Measurements from ENCODE around the gene TRIM7. TPM values are rescaled to one million over a fixed set of nuclear protein-coding genes. Genes with fewer than 3 reads are reported as not detected.
"Not testable (repeated sequence)": the region's sequence is repeated elsewhere in the genome, so short reads cannot be mapped to it uniquely, and the experiment has no call there.

The TRIM7 gene
- total RNA-seq, 1 experiment from 2014 or later = 30.2 TPM

DNA sequence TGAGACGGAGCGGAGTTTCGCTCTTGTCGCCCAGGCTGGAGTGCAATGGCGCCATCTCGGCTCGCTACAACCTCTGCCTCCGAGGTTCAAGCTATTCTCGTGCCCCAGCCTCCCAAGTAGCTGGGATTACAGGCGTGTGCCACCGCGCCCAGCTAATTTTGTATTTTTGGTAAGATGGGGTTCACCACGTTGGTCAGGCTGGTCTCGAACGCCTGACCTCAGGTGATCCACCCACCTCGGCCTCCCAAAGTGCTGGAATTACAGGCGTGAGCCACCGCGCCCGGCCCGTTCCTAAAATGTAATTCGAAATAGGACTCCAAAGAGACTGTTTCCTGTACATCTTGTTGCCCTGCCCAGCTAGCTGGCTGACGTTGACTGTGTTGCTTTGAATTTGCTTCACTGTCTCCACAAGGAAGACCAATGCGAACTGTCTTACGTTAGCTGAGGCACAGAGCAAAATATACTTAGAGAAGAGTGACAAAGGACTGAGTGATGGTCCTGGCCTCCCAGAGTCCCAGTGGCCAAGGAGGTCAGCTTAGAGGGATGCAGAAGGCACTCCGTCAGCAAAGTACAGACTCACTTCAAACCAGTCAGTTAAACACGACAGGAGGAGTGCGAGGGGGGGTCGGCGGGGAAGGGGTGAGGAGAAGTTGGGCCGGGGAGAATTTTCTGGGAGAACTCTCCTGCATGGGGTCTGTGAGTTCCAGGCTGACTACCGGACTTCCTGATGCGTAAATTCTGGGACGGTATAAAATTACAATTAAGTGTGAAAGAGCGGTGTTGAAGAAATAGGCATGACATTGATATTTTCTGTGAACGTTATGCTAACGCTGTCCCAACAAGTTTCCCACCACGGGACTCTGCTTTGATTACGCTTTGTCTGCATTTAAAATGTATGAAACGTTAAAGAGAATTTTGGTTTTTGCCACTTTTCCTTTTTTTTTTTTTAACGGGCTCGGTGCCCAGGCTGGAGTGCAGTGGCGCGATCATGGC, 11.3 kb upstream of the TRIM7 start:
- Histone ChIP-seq H3K4me2 (ENCODE audit: low read length) (no peak overlapping the region), H3K9ac (ENCODE audit: low read length) (no peak overlapping the region), H3K9me3 (ENCODE audit: control insufficient read depth in 1 of 2, insufficient read depth in 1 of 2, low read depth in 1 of 2, low read length in 2 of 2) (no peaks in the 10 kb centered on the region), H3K4me3 (replicated peaks in 1 of 2; ENCODE audit: low read depth in 1 of 2, low read length in 2 of 2) (no peak overlapping the region), H3K79me2 (ENCODE audit: insufficient read depth, low read length) (no peaks in the 10 kb centered on the region), H3K4me1 (ENCODE audit: control insufficient read depth in 1 of 2, insufficient read depth in 2 of 2, low read length in 2 of 2) (peaks cover 5 to 34% of the 10 kb centered on the region in 2 experiments; a peak in 3 of 4 replicates), H3K27ac (ENCODE audit: low read depth, low read length) (no peak overlapping the region), H3K36me3 (ENCODE audit: control insufficient read depth in 1 of 2, insufficient read depth in 2 of 2, low read length in 2 of 2) (no peaks in the 10 kb centered on the region), H2AFZ (ENCODE audit: low read depth, low read length, poor library complexity, severe bottlenecking) (no peak overlapping the region), H3K9me2 (ENCODE audit: insufficient read depth) (no peaks in the 10 kb centered on the region), H4K20me1 (ENCODE audit: insufficient read depth) (no peaks in the 10 kb centered on the region), H3K27me3 (ENCODE audit: insufficient read depth, low read length) (no peaks in the 10 kb centered on the region)
- ChIA-PET CTCF (no interaction called here), RAD21 (ENCODE audit: low non-redundant PET in 1 of 2, low total read pairs in 2 of 2, uncharacterized antibody in 2 of 2, unreplicated experiment in 2 of 2) (no interaction called here), POLR2A (no interaction called here)
- intact Hi-C loops (cut with micrococcal nuclease) = no loop called here
- ATAC-seq (no peak), DNase-seq (ENCODE audit: low read depth, low spot score) (no peak)
- TF ChIP-seq ATF3 (IDR thresholded peaks at IDR 0.05) = no peak
- no peak for TF ChIP-seq ELF1 (IDR thresholded peaks at IDR 0.05; ENCODE audit: borderline replicate concordance, low read depth)
- no peak for TF ChIP-seq MAX (IDR thresholded peaks at IDR 0.05)
- no peak for TF ChIP-seq SRF (IDR thresholded peaks at IDR 0.05; ENCODE audit: low read depth)
- TF ChIP-seq, protein P1, sequence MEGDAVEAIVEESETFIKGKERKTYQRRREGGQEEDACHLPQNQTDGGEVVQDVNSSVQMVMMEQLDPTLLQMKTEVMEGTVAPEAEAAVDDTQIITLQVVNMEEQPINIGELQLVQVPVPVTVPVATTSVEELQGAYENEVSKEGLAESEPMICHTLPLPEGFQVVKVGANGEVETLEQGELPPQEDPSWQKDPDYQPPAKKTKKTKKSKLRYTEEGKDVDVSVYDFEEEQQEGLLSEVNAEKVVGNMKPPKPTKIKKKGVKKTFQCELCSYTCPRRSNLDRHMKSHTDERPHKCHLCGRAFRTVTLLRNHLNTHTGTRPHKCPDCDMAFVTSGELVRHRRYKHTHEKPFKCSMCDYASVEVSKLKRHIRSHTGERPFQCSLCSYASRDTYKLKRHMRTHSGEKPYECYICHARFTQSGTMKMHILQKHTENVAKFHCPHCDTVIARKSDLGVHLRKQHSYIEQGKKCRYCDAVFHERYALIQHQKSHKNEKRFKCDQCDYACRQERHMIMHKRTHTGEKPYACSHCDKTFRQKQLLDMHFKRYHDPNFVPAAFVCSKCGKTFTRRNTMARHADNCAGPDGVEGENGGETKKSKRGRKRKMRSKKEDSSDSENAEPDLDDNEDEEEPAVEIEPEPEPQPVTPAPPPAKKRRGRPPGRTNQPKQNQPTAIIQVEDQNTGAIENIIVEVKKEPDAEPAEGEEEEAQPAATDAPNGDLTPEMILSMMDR (IDR thresholded peaks at IDR 0.05 in 2 of 3, conservative IDR thresholded peaks at IDR 0.05 in 1 of 3; ENCODE audit: borderline replicate concordance in 1 of 3, insufficient read depth in 1 of 3, low read depth in 2 of 3, low read length in 2 of 3) = no peak
- no peak for TF ChIP-seq ZBTB33 (IDR thresholded peaks at IDR 0.05; ENCODE audit: extremely low read depth, insufficient replicate concordance, low read length)
- TF ChIP-seq FOSL1 (IDR thresholded peaks at IDR 0.05; ENCODE audit: low read depth) = no peak
- TF ChIP-seq POLR2AphosphoS5 (IDR thresholded peaks at IDR 0.05; ENCODE audit: low read depth, low read length) = no peak
- TF ChIP-seq POLR2A (IDR thresholded peaks at IDR 0.05; ENCODE audit: borderline replicate concordance, extremely low read depth, insufficient read depth, insufficient read length) = no peak
- TF ChIP-seq YY1 (IDR thresholded peaks at IDR 0.05; ENCODE audit: extremely low read depth, insufficient replicate concordance, low read depth, low read length) = no peak
- no peak for TF ChIP-seq SP1 (IDR thresholded peaks at IDR 0.05; ENCODE audit: low read depth)
- no peak for TF ChIP-seq RAD21 (IDR thresholded peaks at IDR 0.05; ENCODE audit: low read depth)
- no peak for TF ChIP-seq ZNF274 (IDR thresholded peaks at IDR 0.05; ENCODE audit: low read depth, low read length)
- TF ChIP-seq CBX3 (IDR thresholded peaks at IDR 0.05; ENCODE audit: low read depth) = no peak
- no peak for TF ChIP-seq EZH2 (IDR thresholded peaks at IDR 0.05)
- no peak for TF ChIP-seq TCF7L2 (IDR thresholded peaks at IDR 0.05; ENCODE audit: borderline replicate concordance, extremely low read depth, insufficient read depth, insufficient read length)
- BruUV-seq (replicated peaks) = no TSS peak

- ATAC-seq; H3K4me2 ChIP-seq (ENCODE audit: low read length); H3K9ac ChIP-seq (ENCODE audit: low read length); H3K27ac ChIP-seq (ENCODE audit: low read depth, low read length); POLR2A ChIA-PET; H3K4me3 ChIP-seq (replicated peaks in 1 of 2; ENCODE audit: low read depth in 1 of 2, low read length in 2 of 2); intact Hi-C loops (cut with micrococcal nuclease); DNase-seq (ENCODE audit: low read depth, low spot score); H3K79me2 ChIP-seq (ENCODE audit: insufficient read depth, low read length); H3K9me2 ChIP-seq (ENCODE audit: insufficient read depth); H3K27me3 ChIP-seq (ENCODE audit: insufficient read depth, low read length); H4K20me1 ChIP-seq (ENCODE audit: insufficient read depth); BruUV-seq (replicated peaks); H3K36me3 ChIP-seq (ENCODE audit: control insufficient read depth in 1 of 2, insufficient read depth in 2 of 2, low read length in 2 of 2); H3K9me3 ChIP-seq (ENCODE audit: control insufficient read depth in 1 of 2, insufficient read depth in 1 of 2, low read depth in 1 of 2, low read length in 2 of 2); RAD21 ChIA-PET (ENCODE audit: low non-redundant PET in 1 of 2, low total read pairs in 2 of 2, uncharacterized antibody in 2 of 2, unreplicated experiment in 2 of 2); CTCF ChIA-PET: not testable (repeated sequence)
- H2AFZ ChIP-seq (ENCODE audit: low read depth, low read length, poor library complexity, severe bottlenecking) = peak overlapping the region; percentile 86
- H3K4me1 ChIP-seq (ENCODE audit: control insufficient read depth in 1 of 2, insufficient read depth in 2 of 2, low read length in 2 of 2) = peaks cover 18 to 48% of the 10 kb centered on the region in 2 experiments
Observed at GRCh38 chr5:181214249-181214648, 9.3 kb upstream of the TRIM7 start.

All from HCT116 (cell line).